ENCODE data around the gene PPM1M. TPM values are rescaled to one million over a fixed set of nuclear protein-coding genes. Genes with fewer than 3 reads are reported as not detected.

The PPM1M gene
- polyA plus RNA-seq, 1 donor from 2014 or later: 1.1 TPM

- TF ChIP-seq REST (IDR thresholded peaks at IDR 0.05; ENCODE audit: borderline replicate concordance): no peak
- no peak for TF ChIP-seq CTCF (IDR thresholded peaks at IDR 0.05; ENCODE audit: poor library complexity, severe bottlenecking)
- no peak for TF ChIP-seq TAF1 (IDR thresholded peaks at IDR 0.05; ENCODE audit: low read depth)
- TF ChIP-seq EP300 (conservative IDR thresholded peaks at IDR 0.05; ENCODE audit: poor library complexity, severe bottlenecking): no peak
- TF ChIP-seq MXI1 (conservative IDR thresholded peaks at IDR 0.05; ENCODE audit: poor library complexity, severe bottlenecking): no peak
- TF ChIP-seq POLR2AphosphoS5 (IDR thresholded peaks at IDR 0.05): no peak
- TF ChIP-seq EZH2 (IDR thresholded peaks at IDR 0.05; ENCODE audit: borderline replicate concordance, insufficient read depth, low read length, poor library complexity, severe bottlenecking): no peak
- no peak for TF ChIP-seq RAD21 (conservative IDR thresholded peaks at IDR 0.05)
- TF ChIP-seq SMC3 (conservative IDR thresholded peaks at IDR 0.05; ENCODE audit: poor library complexity): no peak
- Histone ChIP-seq H3K9me2 (ENCODE audit: insufficient read depth, low read length) (no peaks in the 10 kb centered on the region), H3K27me3 (ENCODE audit: insufficient read depth, low read depth, low read length) (no peaks in the 10 kb centered on the region), H3K36me3 (ENCODE audit: insufficient read depth, low read length) (peaks cover 5% of the 10 kb centered on the region), H3K9ac (ENCODE audit: low read length) (no peak within 1 kb of the TSS), H3K27ac (ENCODE audit: low read length) (no peak within 1 kb of the TSS), H4K20me1 (ENCODE audit: insufficient read depth) (no peaks in the 10 kb centered on the region), H3K4me2 (ENCODE audit: low read length) (no peak within 1 kb of the TSS), H2AFZ (ENCODE audit: low read depth, low read length) (no peak within 1 kb of the TSS), H3F3A (ENCODE audit: insufficient read depth, low read length, poor library complexity, severe bottlenecking) (no peaks in the 10 kb centered on the region), H3K9me3 (ENCODE audit: low read length) (no peaks in the 10 kb centered on the region), H3K4me3 (ENCODE audit: low read length) (no peak within 1 kb of the TSS), H3K79me2 (replicated peaks; ENCODE audit: insufficient read depth, low read length) (no peaks in the 10 kb centered on the region)
Observed at GRCh38 chr3:52225452-52226228, 19.9 kb upstream of the PPM1M start, which contains the start of gene TLR9. Gene TLR9, minus strand, starts transcription at chr3:52225645. Its CDS starts 116 bp downstream, at chr3:52225529.

GRCh38 chr3:52226229-52226817 lies 19.2 kb upstream of the PPM1M start:
- Histone ChIP-seq H3K4me2 (ENCODE audit: low read length) (no peak overlapping the region), H3K36me3 (ENCODE audit: insufficient read depth, low read length) (peaks cover 8% of the 10 kb centered on the region), H3K27me3 (ENCODE audit: insufficient read depth, low read depth, low read length) (no peaks in the 10 kb centered on the region), H3K9me3 (ENCODE audit: low read length) (no peaks in the 10 kb centered on the region), H3F3A (ENCODE audit: insufficient read depth, low read length, poor library complexity, severe bottlenecking) (no peaks in the 10 kb centered on the region), H3K4me3 (ENCODE audit: low read length) (no peak overlapping the region), H3K9ac (ENCODE audit: low read length) (no peak overlapping the region), H3K79me2 (replicated peaks; ENCODE audit: insufficient read depth, low read length) (no peaks in the 10 kb centered on the region), H2AFZ (ENCODE audit: low read depth, low read length) (no peak overlapping the region), H3K27ac (ENCODE audit: low read length) (no peak overlapping the region), H3K9me2 (ENCODE audit: insufficient read depth, low read length) (no peaks in the 10 kb centered on the region), H4K20me1 (ENCODE audit: insufficient read depth) (no peaks in the 10 kb centered on the region)
- TF ChIP-seq POLR2AphosphoS5 (IDR thresholded peaks at IDR 0.05): no peak
- no peak for TF ChIP-seq TAF1 (IDR thresholded peaks at IDR 0.05; ENCODE audit: low read depth)
- no peak for TF ChIP-seq EP300 (conservative IDR thresholded peaks at IDR 0.05; ENCODE audit: poor library complexity, severe bottlenecking)
- TF ChIP-seq SMC3 (conservative IDR thresholded peaks at IDR 0.05; ENCODE audit: poor library complexity): no peak
- TF ChIP-seq RAD21 (conservative IDR thresholded peaks at IDR 0.05): no peak
- no peak for TF ChIP-seq REST (IDR thresholded peaks at IDR 0.05; ENCODE audit: borderline replicate concordance)
- no peak for TF ChIP-seq CTCF (IDR thresholded peaks at IDR 0.05; ENCODE audit: poor library complexity, severe bottlenecking)
